Activated CD8-positive, alpha-beta memory T cell treated with anti-CD3 and anti-CD28 coated beads, Interleukin-2, amount 50 U/mL, for 24 hours (primary cell): ENCODE results near the gene TMEM263.
A peak's percentile ranks its signal among the peaks of the same experiment; 100 is the strongest.
"Not testable (repeated sequence)": the region's sequence is repeated elsewhere in the genome, so short reads cannot be mapped to it uniquely, and the experiment has no call there.

Source experiments
- DNase-seq: peaks from one replicate; pipeline ENCODE4 v3.0.0-alpha.2; 2020; ENCODE audit errors: extremely low read depth

Gene TMEM263

DNA sequence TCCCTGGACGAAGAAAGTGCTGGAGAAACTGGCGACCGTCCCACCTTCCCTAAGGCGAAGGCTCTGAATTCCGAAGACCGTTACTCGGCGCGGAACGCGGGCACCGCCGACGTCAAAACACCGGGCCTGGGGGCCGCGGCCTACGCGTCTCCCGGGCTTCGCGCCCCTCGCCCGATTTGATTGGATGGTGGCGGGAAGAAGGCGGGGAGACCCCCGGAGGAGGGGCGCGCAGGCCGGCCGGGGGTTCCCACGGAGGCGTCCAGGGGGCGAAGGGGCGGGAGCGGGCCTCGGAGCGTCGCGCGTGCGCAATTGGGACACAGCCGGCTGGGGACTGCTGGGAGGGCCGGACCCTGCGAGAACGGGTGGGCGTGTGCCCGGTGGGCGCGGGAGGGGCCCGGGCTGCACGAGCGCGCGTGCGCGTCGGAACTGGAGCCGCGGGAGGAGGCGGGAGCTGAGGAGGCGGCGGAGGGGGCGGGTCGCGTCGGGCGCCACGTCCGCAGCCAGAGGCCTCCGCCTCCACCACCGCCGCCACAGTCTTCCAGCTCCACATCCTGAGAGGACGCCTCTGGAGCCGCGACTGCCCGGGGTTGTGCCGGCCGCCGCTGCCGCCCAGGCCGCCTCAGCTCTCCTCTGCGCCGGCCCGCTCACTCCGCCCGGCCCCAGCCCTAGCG lies at the start of gene TMEM263:
Gene TMEM263 (plus strand): TSS at position 531 of the 671 bp plus-strand sequence. CDS start 11,210 bp downstream, outside the sequence.
- DNase-seq: peak; percentile 77

- no peak for DNase-seq
These were observed 49.0 kb upstream of the TMEM263 start for GRCh38 chr12:106906715-106907114.

DNA sequence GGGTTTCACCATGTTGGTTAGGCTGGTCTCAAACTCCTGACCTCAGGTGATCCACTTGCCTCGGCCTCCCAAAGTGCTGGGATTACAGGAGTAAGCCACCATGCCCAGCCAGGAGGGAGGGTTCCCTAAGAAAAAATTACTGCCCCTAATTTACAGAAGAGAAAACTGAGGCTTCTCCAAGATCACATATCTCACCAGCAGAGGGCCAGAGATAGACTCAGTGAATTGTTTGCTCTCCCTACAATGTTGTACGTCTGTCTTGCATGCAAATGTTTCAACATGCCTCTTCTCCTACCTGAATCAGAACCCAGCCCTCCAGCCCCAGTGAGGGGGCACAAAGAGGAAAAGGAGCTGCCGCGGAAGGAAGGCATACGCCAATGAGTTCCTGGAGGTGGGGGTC lies 48.3 kb upstream of the TMEM263 start:
- DNase-seq: no peak

DNA sequence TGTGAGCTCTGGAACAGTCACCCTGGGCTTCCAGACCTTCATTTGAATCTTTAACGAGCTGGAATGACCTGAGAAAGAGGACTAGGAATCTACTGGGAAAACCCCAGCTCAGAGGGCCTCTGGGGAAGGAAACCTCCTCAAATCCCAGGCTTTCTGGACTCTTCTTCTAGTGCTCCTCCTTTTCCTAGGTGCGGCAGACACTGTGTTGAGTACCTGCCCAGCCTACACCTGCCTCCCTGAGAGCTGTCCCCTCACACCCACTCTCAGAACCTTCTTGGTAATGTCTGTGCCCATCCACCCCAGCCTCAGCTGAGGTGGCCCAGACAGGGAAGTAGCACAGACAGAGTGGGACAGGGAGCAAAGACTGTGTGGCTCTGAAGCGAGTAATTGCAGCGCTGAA lies 47.9 kb upstream of the TMEM263 start:
- DNase-seq: no peak

GRCh38 chr12:106908561-106908960 lies 47.1 kb upstream of the TMEM263 start:
- no peak for DNase-seq

DNA sequence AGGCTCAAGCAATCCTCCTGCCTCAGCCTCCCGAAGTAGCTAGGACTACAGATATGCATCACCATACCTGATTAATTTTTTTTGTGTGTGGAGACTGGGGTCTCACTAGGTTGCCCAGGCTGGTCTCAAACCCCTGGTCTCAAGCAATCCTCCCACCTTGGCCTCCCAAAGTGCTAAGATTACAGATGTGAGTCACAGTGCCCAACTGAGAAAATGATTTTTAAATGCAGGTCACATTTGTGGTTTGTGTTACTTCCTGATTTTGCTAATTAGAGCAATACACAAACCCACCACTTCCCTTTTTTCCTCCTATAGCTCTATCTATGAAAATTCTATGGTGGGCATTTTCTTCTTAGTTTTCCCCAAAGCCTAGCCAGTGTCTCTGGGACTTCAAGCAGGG lies 45.5 kb upstream of the TMEM263 start:
- no peak for DNase-seq

GRCh38 chr12:106911581-106911980 lies 44.1 kb upstream of the TMEM263 start:
- DNase-seq: no peak

DNA sequence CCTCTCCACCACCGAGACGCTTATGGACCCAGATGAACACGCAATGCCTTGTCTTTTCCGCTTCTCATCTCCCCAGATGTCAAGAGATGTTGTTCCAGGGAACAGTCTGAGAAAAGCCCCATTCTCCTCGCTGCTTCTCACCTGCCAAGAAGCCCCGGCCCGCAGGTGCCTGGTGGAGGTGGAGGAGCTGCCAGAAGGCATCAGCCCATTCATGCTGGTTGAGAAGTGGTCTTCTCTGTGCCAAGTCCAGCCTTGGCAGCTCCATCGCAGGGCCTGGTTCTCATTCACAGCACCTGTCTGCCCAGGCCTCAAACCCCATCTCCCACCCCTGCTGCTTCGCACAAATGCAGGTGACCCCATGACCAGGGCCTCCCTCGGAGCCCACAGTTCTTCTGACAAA lies 42.3 kb upstream of the TMEM263 start:
- no peak for DNase-seq

DNA sequence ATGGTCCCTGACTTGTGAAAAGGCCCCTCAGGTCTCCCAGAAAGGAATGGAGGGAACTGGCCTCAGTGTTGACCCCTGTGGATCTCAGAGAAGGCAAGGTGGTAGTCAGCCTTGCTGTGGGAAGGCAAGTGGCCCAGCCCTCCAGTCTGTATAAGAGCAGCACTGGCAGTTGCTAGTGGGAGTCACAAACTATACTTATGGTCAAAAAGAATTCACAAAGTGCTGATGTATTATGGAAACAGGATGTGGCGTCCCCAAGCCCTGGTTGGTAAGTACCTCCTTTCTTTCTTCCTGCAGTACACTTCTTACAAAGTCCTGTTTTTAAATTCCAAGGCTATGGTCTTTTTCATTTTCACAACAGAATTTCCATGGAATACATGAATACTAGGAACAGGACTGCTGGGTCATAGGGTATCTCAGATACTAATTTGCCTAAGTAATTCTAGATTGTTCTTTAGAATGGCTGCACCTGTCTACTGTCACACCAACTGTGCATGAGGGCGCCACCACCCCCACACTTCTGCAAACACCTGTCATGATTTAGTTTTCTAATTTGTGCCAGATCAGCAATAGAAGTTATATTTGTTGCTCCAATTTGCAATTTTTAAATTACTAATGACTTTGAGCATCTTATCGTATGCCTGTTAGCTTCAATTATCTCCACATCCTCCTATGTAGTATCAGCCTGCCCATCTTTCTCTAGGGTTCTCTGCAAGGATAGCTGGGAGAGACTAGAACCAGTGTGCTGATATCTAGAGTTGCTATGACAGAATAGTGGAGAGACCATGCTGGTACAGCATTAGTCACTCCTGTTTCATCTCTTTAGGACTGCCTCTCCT lies 40.7 kb upstream of the TMEM263 start:
- no peak for DNase-seq

DNA sequence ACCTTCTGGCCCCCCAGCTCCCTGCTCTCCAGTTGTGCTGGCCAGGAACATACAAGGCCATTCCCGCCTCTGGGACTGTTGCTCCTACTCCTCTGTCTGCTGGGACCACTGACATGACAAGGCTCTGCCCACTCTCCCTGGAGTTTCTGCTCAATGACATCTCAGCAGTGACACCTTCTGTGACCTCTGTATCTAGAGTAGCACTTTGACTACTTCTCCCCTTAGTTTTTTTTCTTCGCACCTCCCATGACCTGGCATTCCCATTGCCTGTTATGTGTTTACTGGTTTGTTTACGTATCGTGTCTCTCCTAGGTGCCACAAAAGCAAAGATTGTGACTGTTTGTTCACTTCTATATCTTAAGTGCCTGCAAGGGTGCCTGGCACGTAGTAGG lies 40.1 kb upstream of the TMEM263 start:
- DNase-seq: no peak

- no peak for DNase-seq
These were observed 38.2 kb upstream of the TMEM263 start for GRCh38 chr12:106917503-106917902.

DNA sequence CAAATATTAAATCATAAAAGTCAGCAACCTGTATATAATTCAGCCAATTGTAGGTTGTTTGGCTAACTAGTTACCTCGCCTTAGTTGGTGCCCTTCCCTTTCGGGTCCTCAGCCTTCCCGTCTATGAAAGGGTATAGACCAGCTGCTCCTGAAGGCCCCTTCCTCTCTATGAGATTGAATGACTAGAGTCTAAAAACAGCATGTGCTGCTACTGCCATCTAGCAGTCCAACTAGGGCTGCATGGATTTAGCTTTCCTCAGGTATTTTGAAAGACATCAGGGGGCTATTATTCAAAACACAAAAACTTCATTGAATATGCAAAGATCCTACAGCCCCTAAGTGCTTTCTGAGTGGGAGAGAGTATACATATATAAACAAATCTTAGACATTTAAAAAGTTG lies 37.0 kb upstream of the TMEM263 start:
- DNase-seq: no peak

- no peak for DNase-seq
These were observed 35.7 kb upstream of the TMEM263 start for GRCh38 chr12:106919910-106920544.

DNA sequence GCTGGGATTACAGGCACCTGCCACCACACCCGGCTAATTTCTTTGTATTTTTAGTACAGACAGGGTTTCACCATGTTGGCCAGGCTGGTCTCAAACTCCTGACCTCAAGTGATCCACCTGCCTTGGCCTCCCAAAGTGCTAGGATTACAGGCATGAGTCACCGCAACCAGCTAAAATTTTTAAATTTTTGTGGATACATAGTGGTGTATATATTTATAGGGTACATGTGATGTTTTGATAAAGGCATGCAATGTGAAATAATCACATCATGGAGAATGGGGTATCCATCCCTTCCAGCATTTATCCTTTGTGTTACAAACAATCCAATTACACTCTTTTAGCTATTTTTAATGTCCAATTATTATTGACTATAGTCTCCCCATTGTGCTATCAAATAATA lies 33.7 kb upstream of the TMEM263 start:
- DNase-seq: not testable (repeated sequence)

DNA sequence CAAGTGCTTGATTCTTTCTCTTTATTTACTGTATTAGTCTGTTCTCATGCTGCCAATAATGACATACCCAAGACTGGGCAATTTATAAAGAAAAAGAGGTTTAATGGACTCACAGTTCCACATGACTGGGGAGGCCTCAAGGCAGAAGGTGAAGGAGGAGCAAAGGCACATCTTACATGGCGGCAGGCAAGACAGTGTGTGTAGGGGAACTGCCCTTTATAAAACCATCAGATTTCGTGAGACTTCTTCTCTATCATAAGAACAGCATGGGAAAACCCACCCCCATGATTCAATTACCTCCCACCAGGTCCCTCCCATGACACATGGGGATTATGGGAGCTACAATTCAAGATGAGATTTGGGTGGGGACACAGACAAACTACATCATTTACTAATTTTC lies 32.1 kb upstream of the TMEM263 start:
- DNase-seq: not testable (repeated sequence)

DNA sequence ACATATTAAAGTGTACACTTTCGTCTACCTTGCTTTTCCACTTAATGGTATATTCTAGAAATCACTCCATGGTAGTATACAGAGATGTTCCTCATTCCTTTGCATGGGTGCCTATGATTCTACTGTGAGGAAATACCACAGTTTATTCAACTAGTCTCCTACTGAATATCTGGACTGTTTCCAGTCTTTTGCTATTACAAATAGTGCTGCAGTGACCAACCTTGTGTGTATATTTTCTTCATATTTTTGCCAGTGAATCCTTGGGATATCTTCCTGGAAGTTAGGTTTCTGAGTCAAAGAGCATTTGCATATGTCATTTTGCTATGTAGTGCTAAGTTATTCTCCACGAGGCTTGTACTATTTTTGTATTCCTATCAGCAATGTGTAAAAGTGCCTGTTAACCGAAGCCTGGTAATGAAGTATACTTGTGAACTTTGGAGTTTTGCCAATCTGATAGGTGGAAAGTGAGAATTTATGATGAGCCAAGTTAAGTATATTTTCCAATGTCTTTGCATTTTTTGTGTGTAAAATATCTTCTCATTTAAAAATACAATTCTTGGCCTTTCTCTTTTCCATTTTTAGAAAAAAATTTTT lies 31.3 kb upstream of the TMEM263 start:
- no peak for DNase-seq

- DNase-seq: no peak
These were observed 29.1 kb upstream of the TMEM263 start for GRCh38 chr12:106926657-106927056.

DNA sequence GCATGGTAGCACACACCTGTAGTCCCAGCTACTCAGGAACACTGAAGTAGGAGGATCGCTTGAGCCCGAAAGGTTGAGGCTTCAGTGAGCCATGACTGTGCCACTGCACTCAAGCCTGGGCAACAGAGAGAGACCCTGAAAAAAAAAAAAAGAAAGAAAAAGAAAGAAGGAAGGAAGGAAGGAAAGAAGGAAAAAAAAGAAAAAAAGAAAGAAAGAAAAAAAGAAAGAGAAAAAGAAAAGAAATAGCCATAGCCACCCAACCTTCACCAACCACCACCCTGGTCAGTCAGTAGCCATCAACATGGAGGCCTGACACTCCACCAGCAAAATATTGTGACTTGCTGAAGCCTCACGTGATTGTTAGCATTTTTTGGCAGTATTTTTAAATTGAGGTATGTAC lies 21.4 kb upstream of the TMEM263 start:
- no peak for DNase-seq

DNA sequence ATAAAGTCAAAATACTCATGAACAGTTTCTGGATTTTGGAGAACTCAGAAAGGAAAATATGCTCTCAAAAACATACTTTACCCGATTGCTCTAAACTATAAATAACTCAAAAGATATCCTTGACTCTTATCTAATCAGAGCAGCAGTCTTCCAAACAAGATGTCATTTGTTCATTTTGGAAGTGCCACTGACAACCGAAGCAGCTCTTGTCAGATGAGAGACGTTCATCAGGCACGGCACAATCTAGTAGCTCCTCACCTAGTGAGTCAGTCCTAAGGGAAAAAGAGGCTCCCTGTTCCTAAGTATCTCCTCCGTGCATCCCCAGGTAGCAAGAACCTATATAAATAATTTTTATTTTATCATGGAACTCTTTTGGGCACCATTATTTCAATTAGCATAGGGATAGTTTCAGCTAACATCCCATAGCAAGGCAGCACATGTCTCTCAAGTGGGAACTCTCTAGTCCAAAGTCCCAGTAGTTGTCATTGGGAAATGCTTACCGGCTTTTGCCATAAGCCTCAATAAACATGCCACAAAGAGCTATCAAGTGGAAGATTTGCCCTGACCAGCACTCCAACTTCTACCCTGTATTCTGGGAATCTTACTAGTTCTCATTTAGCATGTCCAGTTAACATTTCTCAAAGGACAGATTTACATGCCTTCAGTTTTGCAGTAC lies 14.1 kb upstream of the TMEM263 start:
- DNase-seq: no peak

DNA sequence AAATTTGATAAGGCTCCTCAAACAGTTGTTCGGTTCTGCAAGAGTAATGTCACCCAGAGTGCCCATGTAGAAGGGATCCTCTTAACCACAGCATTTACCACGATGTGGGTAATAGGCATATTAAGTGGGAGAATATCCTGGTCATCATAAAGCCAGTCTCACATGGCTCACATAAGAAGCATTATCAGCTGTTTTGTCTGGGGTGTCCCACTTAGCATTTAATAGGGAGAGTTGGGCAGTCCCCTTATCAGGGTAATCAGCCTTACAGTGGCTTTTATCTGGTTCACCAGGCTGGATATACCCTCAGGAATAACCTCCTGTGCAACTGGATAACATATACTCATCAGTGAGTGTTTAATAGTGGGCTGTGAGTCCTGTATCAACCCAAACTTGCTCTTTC lies 12.9 kb upstream of the TMEM263 start:
- no peak for DNase-seq

- DNase-seq: no peak
These were observed 10.4 kb upstream of the TMEM263 start for GRCh38 chr12:106945261-106945851.
